ENCODE results near the gene RCSD1.

DNA sequence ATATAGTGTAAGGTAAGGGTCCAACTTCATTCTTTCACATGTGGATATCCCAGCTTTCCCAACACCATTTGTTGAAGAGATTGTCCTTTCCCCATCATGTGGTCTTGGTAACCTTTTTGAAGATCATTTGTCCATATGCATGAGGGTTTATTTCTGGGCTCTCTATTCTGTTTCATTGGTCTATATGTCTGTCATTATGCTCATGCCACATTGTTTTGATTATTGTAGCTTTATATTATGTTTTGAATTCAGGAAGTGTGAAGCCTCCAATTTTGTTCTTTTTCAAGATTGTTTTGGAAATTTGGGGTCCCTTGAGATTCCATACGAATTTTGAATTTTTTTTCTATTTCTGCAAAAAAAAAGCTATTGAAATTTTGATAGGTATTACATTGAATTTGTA lies 15.2 kb upstream of the RCSD1 start:
- TF ChIP-seq, protein P1, sequence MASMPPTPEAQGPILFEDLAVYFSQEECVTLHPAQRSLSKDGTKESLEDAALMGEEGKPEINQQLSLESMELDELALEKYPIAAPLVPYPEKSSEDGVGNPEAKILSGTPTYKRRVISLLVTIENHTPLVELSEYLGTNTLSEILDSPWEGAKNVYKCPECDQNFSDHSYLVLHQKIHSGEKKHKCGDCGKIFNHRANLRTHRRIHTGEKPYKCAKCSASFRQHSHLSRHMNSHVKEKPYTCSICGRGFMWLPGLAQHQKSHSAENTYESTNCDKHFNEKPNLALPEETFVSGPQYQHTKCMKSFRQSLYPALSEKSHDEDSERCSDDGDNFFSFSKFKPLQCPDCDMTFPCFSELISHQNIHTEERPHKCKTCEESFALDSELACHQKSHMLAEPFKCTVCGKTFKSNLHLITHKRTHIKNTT (CRISPR knock-in tag; IDR thresholded peaks at IDR 0.05): no peak
- TF ChIP-seq ZFX (CRISPR knock-in tag; IDR thresholded peaks at IDR 0.05; ENCODE audit: low read depth) (no peak), ZKSCAN8 (CRISPR knock-in tag; IDR thresholded peaks at IDR 0.05; ENCODE audit: borderline replicate concordance) (no peak), EP300 (IDR thresholded peaks at IDR 0.05; ENCODE audit: low read depth in 2 of 2, low read length in 2 of 2) (no peak), EP300 (CRISPR knock-in tag; IDR thresholded peaks at IDR 0.05; ENCODE audit: borderline replicate concordance) (no peak), POLR2AphosphoS2 (IDR thresholded peaks at IDR 0.05; ENCODE audit: low read depth, low read length) (no peak), ZNF274 (CRISPR knock-in tag; IDR thresholded peaks at IDR 0.05) (no peak), ARHGAP35 (CRISPR knock-in tag; IDR thresholded peaks at IDR 0.05; ENCODE audit: borderline replicate concordance) (no peak), HNRNPH1 (optimal IDR thresholded peaks at IDR 0.05; ENCODE audit: low read depth, low read length) (no peak), TCF7L2 (IDR thresholded peaks at IDR 0.05; ENCODE audit: low read depth, low read length) (no peak), IRF2 (CRISPR knock-in tag; IDR thresholded peaks at IDR 0.05) (no peak)
- TF ChIP-seq, protein P2, sequence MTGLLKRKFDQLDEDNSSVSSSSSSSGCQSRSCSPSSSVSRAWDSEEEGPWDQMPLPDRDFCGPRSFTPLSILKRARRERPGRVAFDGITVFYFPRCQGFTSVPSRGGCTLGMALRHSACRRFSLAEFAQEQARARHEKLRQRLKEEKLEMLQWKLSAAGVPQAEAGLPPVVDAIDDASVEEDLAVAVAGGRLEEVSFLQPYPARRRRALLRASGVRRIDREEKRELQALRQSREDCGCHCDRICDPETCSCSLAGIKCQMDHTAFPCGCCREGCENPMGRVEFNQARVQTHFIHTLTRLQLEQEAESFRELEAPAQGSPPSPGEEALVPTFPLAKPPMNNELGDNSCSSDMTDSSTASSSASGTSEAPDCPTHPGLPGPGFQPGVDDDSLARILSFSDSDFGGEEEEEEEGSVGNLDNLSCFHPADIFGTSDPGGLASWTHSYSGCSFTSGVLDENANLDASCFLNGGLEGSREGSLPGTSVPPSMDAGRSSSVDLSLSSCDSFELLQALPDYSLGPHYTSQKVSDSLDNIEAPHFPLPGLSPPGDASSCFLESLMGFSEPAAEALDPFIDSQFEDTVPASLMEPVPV (CRISPR knock-in tag; IDR thresholded peaks at IDR 0.05): no peak
- TF ChIP-seq, protein P3, sequence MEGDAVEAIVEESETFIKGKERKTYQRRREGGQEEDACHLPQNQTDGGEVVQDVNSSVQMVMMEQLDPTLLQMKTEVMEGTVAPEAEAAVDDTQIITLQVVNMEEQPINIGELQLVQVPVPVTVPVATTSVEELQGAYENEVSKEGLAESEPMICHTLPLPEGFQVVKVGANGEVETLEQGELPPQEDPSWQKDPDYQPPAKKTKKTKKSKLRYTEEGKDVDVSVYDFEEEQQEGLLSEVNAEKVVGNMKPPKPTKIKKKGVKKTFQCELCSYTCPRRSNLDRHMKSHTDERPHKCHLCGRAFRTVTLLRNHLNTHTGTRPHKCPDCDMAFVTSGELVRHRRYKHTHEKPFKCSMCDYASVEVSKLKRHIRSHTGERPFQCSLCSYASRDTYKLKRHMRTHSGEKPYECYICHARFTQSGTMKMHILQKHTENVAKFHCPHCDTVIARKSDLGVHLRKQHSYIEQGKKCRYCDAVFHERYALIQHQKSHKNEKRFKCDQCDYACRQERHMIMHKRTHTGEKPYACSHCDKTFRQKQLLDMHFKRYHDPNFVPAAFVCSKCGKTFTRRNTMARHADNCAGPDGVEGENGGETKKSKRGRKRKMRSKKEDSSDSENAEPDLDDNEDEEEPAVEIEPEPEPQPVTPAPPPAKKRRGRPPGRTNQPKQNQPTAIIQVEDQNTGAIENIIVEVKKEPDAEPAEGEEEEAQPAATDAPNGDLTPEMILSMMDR (CRISPR knock-in tag; IDR thresholded peaks at IDR 0.05): no peak
- TF ChIP-seq, protein P4, sequence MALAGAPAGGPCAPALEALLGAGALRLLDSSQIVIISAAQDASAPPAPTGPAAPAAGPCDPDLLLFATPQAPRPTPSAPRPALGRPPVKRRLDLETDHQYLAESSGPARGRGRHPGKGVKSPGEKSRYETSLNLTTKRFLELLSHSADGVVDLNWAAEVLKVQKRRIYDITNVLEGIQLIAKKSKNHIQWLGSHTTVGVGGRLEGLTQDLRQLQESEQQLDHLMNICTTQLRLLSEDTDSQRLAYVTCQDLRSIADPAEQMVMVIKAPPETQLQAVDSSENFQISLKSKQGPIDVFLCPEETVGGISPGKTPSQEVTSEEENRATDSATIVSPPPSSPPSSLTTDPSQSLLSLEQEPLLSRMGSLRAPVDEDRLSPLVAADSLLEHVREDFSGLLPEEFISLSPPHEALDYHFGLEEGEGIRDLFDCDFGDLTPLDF (CRISPR knock-in tag; IDR thresholded peaks at IDR 0.05): no peak
- TF ChIP-seq, protein P5, sequence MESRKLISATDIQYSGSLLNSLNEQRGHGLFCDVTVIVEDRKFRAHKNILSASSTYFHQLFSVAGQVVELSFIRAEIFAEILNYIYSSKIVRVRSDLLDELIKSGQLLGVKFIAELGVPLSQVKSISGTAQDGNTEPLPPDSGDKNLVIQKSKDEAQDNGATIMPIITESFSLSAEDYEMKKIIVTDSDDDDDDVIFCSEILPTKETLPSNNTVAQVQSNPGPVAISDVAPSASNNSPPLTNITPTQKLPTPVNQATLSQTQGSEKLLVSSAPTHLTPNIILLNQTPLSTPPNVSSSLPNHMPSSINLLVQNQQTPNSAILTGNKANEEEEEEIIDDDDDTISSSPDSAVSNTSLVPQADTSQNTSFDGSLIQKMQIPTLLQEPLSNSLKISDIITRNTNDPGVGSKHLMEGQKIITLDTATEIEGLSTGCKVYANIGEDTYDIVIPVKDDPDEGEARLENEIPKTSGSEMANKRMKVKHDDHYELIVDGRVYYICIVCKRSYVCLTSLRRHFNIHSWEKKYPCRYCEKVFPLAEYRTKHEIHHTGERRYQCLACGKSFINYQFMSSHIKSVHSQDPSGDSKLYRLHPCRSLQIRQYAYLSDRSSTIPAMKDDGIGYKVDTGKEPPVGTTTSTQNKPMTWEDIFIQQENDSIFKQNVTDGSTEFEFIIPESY (CRISPR knock-in tag; IDR thresholded peaks at IDR 0.05): no peak
